Mesothelial cell of epicardium (in vitro differentiated cells): ENCODE measurements around the gene RBM20. TPM values are rescaled to one million over a fixed set of nuclear protein-coding genes. Genes with fewer than 3 reads are reported as not detected.
"Not testable (repeated sequence)": the region's sequence is repeated elsewhere in the genome, so short reads cannot be mapped to it uniquely, and the experiment has no call there.

Source experiments
- DNase-seq, 2 experiments: peaks; one replicate each; pipeline ENCODE4 v3.0.0; 2021; ENCODE audit warnings: low spot score in 2 of 2; ENCODE audit not compliant: unreplicated experiment in 2 of 2
- H3K27ac Mint-ChIP-seq: 2 replicates; pipeline ENCODE4 v1.8.0; 2021; ENCODE audit warnings: mixed read lengths
- H3K27me3 Mint-ChIP-seq: 2 replicates; pipeline ENCODE4 v1.8.0; 2021; ENCODE audit warnings: low read depth, mixed read lengths
- H3K36me3 Mint-ChIP-seq: 2 replicates; pipeline ENCODE4 v1.8.0; 2021; ENCODE audit warnings: mixed read lengths
- H3K4me1 Mint-ChIP-seq: 2 replicates; pipeline ENCODE4 v1.8.0; 2021; ENCODE audit warnings: mixed read lengths
- H3K4me3 Mint-ChIP-seq: 2 replicates; pipeline ENCODE4 v1.8.0; 2021; ENCODE audit warnings: mild to moderate bottlenecking, moderate library complexity, mixed read lengths
- H3K9me3 Mint-ChIP-seq: 2 replicates; pipeline ENCODE4 v1.8.0; 2021; ENCODE audit warnings: mixed read lengths
- CTCF ChIP-seq: fragments of 200-600 bp; sonication (generic); IDR thresholded peaks from one replicate; pipeline ENCODE4 v1.5.0; 2021; ENCODE audit warnings: antibody characterized with exemption; ENCODE audit not compliant: unreplicated experiment
- total RNA-seq: library from RNA; stranded (reverse); gene quantifications from 3 replicates; pipeline ENCODE4 v1.2.1, GENCODE V29; 2021

The RBM20 gene
- total RNA-seq, 1 donor from 2014 or later = 23.3 TPM

- Mint-ChIP-seq H3K4me3 (no peak overlapping the region), H3K27ac (peak overlapping the region; percentile 49), H3K4me1 (peaks cover 5% of the 10 kb centered on the region), H3K9me3 (no peaks in the 10 kb centered on the region), H3K27me3 (no peaks in the 10 kb centered on the region), H3K36me3 (no peaks in the 10 kb centered on the region)
- no peak for TF ChIP-seq CTCF
- DNase-seq = no peak
Measured at GRCh38 chr10:110764378-110764777, 120.2 kb downstream of the RBM20 start.

- Mint-ChIP-seq H3K36me3 (no peaks in the 10 kb centered on the region), H3K27me3 (no peaks in the 10 kb centered on the region), H3K4me3 (no peak overlapping the region), H3K27ac (peak overlapping the region; percentile 49), H3K9me3 (no peaks in the 10 kb centered on the region), H3K4me1 (peaks cover 5% of the 10 kb centered on the region)
- TF ChIP-seq CTCF = no peak
- no peak for DNase-seq
Measured at GRCh38 chr10:110764793-110765512, 120.8 kb downstream of the RBM20 start.

GRCh38 chr10:110765513-110766319 is 121.6 kb downstream of the RBM20 start:
- peak overlapping the region; percentile 78 for H3K27ac Mint-ChIP-seq
- DNase-seq = no peak
- TF ChIP-seq CTCF = no peak
- no peak overlapping the region for H3K4me3 Mint-ChIP-seq
- H3K27me3 Mint-ChIP-seq = no peaks in the 10 kb centered on the region
- H3K36me3 Mint-ChIP-seq = no peaks in the 10 kb centered on the region
- peaks cover 5% of the 10 kb centered on the region for H3K4me1 Mint-ChIP-seq
- no peaks in the 10 kb centered on the region for H3K9me3 Mint-ChIP-seq

GRCh38 chr10:110767601-110768000 is 123.5 kb downstream of the RBM20 start:
- not testable (repeated sequence) for H3K27me3 Mint-ChIP-seq, H3K36me3 Mint-ChIP-seq, H3K4me3 Mint-ChIP-seq, H3K9me3 Mint-ChIP-seq, DNase-seq, H3K27ac Mint-ChIP-seq, H3K4me1 Mint-ChIP-seq

- Mint-ChIP-seq H3K27ac (no peak overlapping the region), H3K27me3 (no peaks in the 10 kb centered on the region), H3K4me1 (peaks cover 6% of the 10 kb centered on the region), H3K4me3 (no peak overlapping the region), H3K9me3 (no peaks in the 10 kb centered on the region), H3K36me3 (no peaks in the 10 kb centered on the region)
- TF ChIP-seq CTCF = no peak
- no peak for DNase-seq
Measured at GRCh38 chr10:110770243-110770642, 126.1 kb downstream of the RBM20 start.

GRCh38 chr10:110771486-110771885 is 127.3 kb downstream of the RBM20 start:
- Mint-ChIP-seq H3K27ac (no peak overlapping the region), H3K36me3 (peaks cover 2% of the 10 kb centered on the region), H3K27me3 (no peaks in the 10 kb centered on the region), H3K4me1 (peaks cover 3% of the 10 kb centered on the region), H3K9me3 (no peaks in the 10 kb centered on the region), H3K4me3 (no peak overlapping the region)
- no peak for TF ChIP-seq CTCF
- no peak for DNase-seq
